IPS DF 4.7 (cell line): Measurements from ENCODE around the gene STAT3.
"Not testable (repeated sequence)": the region's sequence is repeated elsewhere in the genome, so short reads cannot be mapped to it uniquely, and the experiment has no call there.

ENCODE experiments used
- DNase-seq: peaks from one replicate; pipeline ENCODE4 v3.0.0-alpha.2; 2013; ENCODE audit warnings: low spot score; ENCODE audit errors: extremely low read depth

STAT3 gene

DNA sequence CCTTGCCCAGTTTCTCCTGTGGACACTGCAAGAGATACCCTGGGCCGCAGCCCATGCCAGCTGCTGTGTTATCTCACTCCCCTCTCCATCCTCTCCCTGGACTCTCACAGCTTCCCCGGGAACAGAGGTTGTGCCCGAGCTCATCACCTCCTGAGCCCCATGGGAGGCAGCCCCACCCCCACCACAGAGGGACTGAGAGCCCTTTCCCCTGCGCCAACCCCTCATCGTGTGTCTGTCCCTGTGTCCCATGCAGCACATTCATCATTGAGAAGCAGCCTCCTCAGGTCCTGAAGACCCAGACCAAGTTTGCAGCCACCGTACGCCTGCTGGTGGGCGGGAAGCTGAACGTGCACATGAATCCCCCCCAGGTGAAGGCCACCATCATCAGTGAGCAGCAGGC is 87.2 kb downstream of the STAT3 start:
- no peak for DNase-seq

- DNase-seq, result not testable (repeated sequence)
Observed at GRCh38 chr17:42299913-42300312, 88.3 kb downstream of the STAT3 start.

GRCh38 chr17:42299361-42299760 is 88.9 kb downstream of the STAT3 start:
- not testable (repeated sequence) for DNase-seq

DNA sequence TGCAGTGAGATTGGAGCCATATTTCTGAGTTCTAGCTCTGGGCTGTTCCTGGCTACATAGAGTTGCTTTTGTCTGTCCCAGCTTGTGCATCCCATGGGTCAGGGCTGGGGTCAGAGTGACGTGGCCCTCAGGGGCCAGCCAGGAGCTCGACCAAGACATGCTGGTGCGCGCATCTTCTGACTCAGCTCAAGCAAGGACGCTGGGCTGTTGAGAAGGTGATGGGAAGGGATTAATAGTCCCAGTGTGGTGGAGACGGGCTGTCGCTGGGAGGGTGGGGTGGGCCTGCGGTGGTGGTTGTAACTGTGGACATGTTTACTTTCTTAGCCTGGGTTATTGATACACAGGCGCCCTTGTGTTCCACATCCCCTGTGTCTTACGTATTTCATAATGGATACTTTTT is 90.5 kb downstream of the STAT3 start:
- DNase-seq, result not testable (repeated sequence)

DNA sequence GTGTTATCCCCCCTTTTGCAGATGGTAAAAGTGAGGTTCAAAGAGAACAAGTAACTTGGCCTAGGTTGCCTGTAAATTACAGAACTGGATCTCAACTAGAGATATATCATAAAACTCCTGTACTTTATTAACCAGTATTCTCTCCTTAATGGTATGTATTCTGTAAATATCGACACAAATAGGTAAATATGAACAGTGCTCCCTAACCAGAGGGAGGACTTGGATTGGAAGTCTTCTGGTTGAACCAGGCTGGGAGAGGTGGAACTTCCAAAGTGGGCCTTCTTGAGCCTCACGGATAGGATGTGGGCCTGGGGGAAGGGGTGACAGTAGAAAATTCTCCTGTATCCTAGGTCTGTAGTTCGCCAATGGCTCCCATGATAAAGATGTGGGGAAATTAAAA is 92.2 kb downstream of the STAT3 start:
- no peak for DNase-seq

DNA sequence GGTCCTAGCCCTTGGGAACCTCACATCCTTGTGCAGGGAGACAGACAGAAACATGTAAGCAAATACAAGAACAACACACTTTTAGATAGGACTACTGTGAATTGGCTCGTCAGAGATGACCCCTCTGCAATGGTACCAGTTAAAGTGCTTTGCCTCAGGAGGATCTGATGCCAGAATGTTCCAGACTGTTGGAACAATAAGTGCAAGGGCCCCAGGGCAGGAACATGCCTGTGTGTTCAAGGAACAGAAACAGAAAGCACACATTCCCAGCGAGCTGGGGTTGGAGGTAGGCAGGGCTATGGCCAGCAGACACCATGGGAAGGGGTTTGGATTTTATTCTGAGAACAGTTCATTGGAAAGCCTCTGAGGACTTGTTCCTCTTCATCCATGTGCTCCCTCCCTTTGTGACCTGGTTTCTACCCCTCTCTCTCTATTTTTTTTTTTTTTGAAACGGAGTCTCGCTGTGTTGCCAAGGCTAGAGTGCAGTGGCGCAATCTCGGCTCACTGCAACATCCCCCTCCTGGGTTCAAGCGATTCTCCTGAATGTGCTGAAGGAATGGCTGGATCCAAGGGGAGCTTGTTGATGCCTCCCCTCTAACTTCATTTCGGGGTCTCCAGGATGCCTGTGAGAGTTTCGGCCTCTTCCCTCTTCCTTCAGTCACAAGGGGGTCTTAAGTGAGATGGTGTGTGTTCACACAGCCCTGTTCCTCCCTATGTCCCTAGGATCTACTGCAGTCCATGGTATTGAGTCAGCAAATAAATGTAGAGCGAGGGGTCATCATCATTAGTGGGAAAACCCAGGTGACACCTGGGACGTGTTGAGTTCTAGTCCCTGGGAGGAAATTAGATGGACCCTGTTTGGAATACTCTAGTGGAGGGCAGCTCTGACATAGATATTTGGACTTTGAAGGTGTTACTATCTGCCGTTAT is 93.5 kb downstream of the STAT3 start:
- DNase-seq, result no peak

GRCh38 chr17:42291129-42291528 is 97.1 kb downstream of the STAT3 start:
- no peak for DNase-seq

DNA sequence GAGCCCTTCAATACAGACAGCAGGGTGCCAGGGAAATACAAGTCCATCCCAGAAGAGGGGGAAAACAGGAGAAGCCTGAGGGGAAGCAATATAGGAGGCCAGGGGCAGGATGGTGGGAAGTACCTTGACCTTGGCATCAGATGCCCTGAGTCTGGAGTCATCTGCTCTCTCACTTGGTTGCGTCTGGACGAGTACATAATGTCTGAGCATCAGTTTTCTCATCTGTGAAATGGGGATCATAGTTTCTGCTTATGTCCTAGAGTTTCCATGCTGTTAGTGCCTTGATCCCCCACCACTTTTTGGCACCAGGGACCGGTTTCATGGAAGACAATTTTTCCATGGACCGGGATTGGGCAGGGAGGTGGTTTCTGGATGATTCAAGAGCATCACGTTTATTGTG is 97.7 kb downstream of the STAT3 start:
- no peak for DNase-seq

DNA sequence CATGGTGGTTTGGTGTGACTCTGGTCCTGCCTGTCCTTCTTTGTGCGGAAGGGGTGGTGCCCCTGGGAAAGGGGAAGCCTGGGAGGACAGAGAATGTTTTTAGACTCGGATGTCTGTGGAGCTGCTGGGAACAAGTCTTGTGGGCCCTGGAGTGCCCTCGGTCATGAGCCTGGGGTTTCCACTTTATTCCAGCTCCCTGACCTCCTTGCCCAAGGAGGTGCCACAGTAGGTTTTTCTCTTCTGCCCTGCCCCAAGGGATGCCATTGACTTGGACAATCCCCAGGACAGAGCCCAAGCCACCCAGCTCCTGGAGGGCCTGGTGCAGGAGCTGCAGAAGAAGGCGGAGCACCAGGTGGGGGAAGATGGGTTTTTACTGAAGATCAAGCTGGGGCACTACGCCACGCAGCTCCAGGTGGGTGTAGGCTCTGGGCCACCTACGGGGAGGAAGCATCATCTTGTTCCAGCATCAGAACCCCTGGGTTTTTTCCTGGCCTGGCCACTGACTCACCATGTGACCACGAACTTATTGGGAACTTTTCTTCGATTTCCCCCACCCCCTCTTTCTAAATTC is 98.5 kb downstream of the STAT3 start:
- no peak for DNase-seq

DNA sequence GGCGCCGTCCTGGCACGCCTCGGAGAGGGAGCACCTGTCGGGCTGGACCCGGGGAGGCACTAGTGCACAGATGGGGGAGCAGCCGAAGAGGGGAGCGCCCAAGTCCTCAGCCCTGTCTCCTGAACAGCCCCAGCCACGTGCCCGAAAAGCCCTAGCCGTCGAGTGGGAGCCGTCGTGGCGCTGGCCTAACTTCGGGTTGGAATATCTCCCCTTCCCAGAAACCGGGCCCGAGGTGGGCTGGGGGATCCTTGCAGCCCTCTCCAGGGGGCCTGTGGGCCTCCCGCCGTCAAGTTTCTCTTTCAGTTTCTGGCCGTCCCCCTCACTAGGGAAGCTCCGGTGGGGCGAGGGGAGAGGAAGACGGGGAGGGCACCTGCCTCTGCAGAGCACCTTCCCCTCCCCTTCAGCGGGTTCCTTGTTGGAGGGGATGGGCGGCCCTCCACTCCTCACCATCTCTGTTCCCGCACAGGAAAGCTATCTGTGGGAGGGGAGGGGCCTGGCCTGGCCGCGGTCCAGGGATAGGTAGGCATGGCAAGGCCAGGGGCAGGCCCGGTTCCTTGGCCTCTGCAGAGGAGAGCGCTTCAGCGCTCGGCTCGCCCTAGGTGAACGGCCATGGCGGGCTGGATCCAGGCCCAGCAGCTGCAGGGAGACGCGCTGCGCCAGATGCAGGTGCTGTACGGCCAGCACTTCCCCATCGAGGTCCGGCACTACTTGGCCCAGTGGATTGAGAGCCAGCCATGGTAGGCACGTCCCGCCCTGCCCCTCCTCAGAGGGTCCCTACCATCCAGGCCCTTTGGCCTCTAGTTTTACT is 99.2 kb downstream of the STAT3 start:
- no peak for DNase-seq

- no peak for DNase-seq
Observed at GRCh38 chr17:42287977-42288802, 100.1 kb downstream of the STAT3 start, which contains the start of gene STAT5A. Gene STAT5A (plus strand): TSS chr17:42288498. CDS start chr17:42289412, 914 bp downstream.

- DNase-seq, result no peak
Observed at GRCh38 chr17:42287305-42287976, 100.8 kb downstream of the STAT3 start.

DNA sequence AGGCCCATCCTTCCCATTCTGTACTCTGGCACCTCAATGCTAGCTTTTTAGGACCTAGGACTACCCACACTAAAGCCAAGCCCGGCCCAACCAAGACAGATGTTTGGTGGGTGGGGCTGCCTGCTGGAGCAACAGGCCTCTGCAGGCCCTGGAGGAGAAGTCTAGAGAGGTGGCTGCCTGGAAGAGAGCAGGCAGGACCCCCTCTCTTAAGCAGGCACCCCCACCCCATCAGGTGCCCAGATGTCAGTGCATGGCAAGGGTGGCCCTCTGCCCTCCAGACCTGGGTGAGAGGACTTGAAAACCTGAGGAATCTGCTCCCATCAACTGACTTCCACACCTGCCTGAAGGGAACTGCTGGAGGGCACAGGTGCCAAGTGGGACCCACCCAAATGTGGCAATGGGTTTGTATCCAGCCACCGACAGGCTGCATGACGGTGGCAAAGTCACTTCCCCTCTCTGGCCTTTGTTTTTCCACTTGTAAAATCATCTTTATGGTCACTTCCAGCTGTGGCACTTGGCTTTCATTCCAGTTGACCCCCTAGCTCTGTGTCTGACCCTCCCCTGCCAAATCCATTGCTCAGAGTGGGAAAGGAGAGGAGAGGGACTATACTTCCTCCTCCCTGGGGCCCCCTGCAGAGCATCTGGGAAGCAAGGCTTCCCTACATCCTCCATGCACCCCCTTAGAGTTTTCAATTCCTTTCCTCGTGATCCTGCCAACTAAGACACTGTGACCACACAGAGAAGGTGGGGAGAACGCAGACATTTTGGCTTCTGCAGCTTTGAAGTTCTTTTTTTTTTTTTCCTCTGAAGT is 101.6 kb downstream of the STAT3 start:
- DNase-seq, result no peak

DNA sequence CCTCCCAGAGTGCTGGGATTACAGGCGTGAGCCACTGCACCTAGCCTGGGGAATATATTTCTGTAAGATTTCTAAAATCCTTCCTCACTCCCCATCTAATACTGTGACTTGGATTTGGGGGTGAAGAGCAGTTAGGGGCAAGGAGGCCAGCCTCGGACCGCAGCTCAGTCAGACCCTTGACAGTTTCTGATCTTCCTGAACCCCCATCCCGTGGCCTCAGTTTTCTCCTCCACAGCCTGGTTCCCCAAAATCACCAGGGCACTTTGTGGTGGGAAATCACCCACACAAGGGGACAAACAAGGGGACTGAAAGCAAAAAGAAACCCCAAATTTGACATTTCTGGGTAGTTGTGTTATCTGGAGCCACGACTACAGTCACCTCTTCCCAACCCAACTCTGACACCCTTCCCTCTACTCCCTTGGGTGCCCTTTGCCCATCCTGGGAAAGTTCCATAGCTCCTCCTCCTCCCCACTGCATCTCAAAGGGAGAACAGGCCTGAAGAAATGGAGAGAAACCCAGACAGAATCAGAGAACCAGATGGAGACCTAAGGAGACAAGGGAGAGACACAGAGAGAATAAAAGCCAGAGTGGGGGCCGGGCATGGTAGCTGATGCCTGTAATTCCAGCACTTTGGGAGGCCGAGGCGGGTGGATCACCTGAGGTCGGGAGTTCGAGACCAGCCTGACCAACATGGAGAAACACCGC is 102.7 kb downstream of the STAT3 start:
- no peak for DNase-seq

- no peak for DNase-seq
Observed at GRCh38 chr17:42284566-42284965, 103.7 kb downstream of the STAT3 start.

DNA sequence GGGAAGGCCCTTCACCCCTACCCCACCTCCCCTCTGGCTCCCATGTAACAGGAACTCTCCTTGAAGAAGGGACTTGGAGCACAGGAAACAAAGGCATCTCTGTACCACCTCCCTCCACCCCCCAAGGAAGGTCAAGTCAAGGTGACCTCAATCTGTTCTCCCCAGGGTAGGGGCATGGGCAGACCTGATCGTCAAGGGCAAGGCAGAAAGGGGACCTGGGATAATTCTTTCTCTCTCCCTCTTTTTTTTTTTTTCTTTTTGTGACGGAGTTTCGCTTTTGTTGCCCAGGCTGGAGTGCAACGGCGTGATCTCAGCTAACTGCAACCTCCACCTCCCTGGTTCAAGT is 104.2 kb downstream of the STAT3 start:
- DNase-seq, result no peak

DNA sequence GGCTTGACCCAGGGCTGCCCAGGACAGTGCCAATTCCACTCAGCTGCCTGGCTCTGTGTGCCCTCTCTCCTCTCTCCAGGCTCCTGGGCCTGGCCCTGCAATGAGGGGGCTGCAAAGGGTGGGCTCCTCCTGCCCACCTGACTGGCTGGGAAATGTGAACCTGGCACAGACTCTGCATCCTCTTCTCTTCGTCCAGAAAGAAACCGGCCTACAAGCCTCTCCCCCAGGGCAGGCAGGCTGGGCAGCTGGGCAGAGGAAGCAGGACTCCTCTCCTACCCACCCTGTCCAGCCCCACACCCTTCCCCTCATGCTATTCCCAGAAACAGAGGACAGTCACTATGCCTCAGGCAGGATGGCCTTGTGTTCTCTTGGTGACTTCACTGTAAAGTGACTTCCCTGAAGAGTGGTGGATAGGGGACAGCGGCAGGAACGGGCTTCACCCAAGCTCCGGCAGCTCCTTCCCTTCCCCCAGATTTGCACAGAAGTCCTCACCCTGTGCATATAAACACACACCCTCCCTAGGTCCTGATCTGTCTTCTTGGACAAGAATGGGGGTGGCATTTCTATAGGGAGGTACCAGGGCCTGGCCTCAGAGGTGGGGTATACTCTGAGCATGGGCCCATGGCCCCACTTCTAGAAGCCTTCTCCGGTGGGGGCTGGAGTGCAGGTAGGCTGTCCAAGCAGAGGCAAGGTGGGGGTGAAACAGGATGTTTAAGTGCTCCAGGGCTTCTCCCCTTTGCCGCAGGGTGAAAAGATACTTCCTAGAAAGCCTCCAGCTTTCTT is 104.8 kb downstream of the STAT3 start:
- no peak for DNase-seq

DNA sequence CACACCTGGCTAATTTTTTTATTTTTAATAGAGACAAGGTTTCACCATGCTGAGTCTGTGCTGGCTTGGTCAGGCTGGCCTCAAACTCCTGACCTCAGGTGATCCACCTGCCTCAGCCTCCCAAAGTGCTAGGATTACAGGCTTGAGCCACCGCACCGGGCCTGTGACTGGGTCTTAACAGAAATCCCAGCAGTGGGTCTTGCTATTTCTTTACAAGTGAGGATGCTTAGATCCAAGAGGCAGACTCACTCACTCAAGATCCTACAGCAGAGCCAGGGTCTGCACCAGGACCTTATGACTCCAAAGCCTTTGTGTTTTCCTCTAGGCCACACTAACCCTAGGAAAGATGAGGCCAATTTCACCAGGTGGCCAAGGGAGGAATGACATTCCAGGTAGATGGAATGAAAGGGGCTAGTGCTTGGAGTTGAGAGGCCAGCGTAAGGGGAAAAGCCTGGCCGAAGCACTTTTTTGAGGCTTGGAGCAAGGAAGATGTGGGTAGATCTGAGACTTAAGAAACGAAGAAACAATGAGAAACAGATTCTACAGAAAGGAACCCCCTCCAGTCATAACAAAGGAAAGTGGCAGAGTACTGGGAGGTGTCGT is 105.7 kb downstream of the STAT3 start:
- DNase-seq, result no peak
